Endodermal cell (in vitro differentiated cells): ENCODE data around the gene ZBED1. TPM values are rescaled to one million over a fixed set of nuclear protein-coding genes. Genes with fewer than 3 reads are reported as not detected.

Experiments
- DNase-seq: peaks from one replicate; pipeline ENCODE4 v3.0.0-alpha.2; 2017
- H3K27ac ChIP-seq: 2 replicates; pipeline ENCODE4 v1.5.1; 2013; ENCODE audit warnings: mild to moderate bottlenecking, low read depth, low read length, moderate library complexity
- H3K27me3 ChIP-seq: 2 replicates; pipeline ENCODE4 v1.6.1; 2013; ENCODE audit warnings: mild to moderate bottlenecking, low read length, moderate library complexity; ENCODE audit not compliant: insufficient read depth, control insufficient read depth, poor library complexity, severe bottlenecking
- H3K36me3 ChIP-seq: 2 replicates; pipeline ENCODE4 v1.7.0; 2013; ENCODE audit warnings: mild to moderate bottlenecking, low read length, moderate library complexity; ENCODE audit not compliant: control insufficient read depth, insufficient read depth
- H3K4me1 ChIP-seq: one replicate; pipeline ENCODE4 v1.7.0; 2013; ENCODE audit warnings: low read length; ENCODE audit not compliant: control insufficient read depth, insufficient read depth
- H3K4me3 ChIP-seq: 2 replicates; pipeline ENCODE4 v1.5.1; 2013; ENCODE audit warnings: mild to moderate bottlenecking, low read length, moderate library complexity
- H3K9ac ChIP-seq: 2 replicates; pipeline ENCODE4 v1.6.1; 2013; ENCODE audit warnings: mild to moderate bottlenecking, low read length, moderate library complexity; ENCODE audit not compliant: poor library complexity, severe bottlenecking; ENCODE audit errors: extremely low read depth
- H3K9me3 ChIP-seq: 2 replicates; pipeline ENCODE4 v1.6.1; 2013; ENCODE audit warnings: mild to moderate bottlenecking, low read length, moderate library complexity; ENCODE audit not compliant: control insufficient read depth
- H3K27ac Mint-ChIP-seq: 2 replicates; pipeline ENCODE4 v1.8.0; 2020; ENCODE audit warnings: mixed read lengths
- H3K27me3 Mint-ChIP-seq: 2 replicates; pipeline ENCODE4 v1.8.0; 2021; ENCODE audit warnings: mild to moderate bottlenecking, mixed read lengths; ENCODE audit not compliant: insufficient read depth
- H3K36me3 Mint-ChIP-seq: 2 replicates; pipeline ENCODE4 v1.8.0; 2020; ENCODE audit warnings: low read depth, mixed read lengths
- H3K4me1 Mint-ChIP-seq: 2 replicates; pipeline ENCODE4 v1.8.0; 2020; ENCODE audit warnings: mixed read lengths
- H3K4me3 Mint-ChIP-seq: 2 replicates; pipeline ENCODE4 v1.8.0; 2020; ENCODE audit warnings: mild to moderate bottlenecking, moderate library complexity, mixed read lengths
- H3K9me3 Mint-ChIP-seq: 2 replicates; pipeline ENCODE4 v1.8.0; 2020; ENCODE audit warnings: mild to moderate bottlenecking, mixed read lengths
- CTCF ChIP-seq: fragments of 200-600 bp; sonication (generic); conservative IDR thresholded peaks from 2 replicates; pipeline ENCODE4 v1.5.0; 2021; ENCODE audit warnings: antibody characterized with exemption, mild to moderate bottlenecking
- WGBS, 2 experiments: methylation state at CpG; one replicate each; pipeline versions ENCODE4 v1.1.5 to v1.1.7; 2013; ENCODE audit warnings: missing lambda C conversion rate in 2 of 2, mixed read lengths in 1 of 2; ENCODE audit not compliant: insufficient coverage in 1 of 2, insufficient read length in 1 of 2; 5-methylcytosine and 5-hydroxymethylcytosine counted together
- total RNA-seq, 2 donors: library from RNA; stranded (reverse); fragmentation: NEBNext Ultra II Directional in 1 of 2; extraction: Animal tissue kit (Norgen Biotek cat#: 25700) in 1 of 2; gene quantifications; 2 replicates in 1 of 2; 3 replicates in 1 of 2; pipeline ENCODE4 v1.2.1, GENCODE V29; 2021

Gene ZBED1
- total RNA-seq, 2 donors from 2014 or later, result 55.8 to 71.9 TPM

- H3K9me3 Mint-ChIP-seq, result peaks cover 42% of the 10 kb centered on the region
- peaks cover 18% of the 10 kb centered on the region for H3K36me3 Mint-ChIP-seq
- H3K27me3 Mint-ChIP-seq, result peaks cover 4% of the 10 kb centered on the region
- no peak overlapping the region for H3K9ac ChIP-seq
- no peak overlapping the region for H3K4me3 Mint-ChIP-seq
- no peak for DNase-seq
- no peaks in the 10 kb centered on the region for H3K4me1 Mint-ChIP-seq
- no peak overlapping the region for H3K27ac ChIP-seq
- H3K27me3 ChIP-seq, result no peaks in the 10 kb centered on the region
- H3K9me3 ChIP-seq, result peaks cover 26% of the 10 kb centered on the region
- no peaks in the 10 kb centered on the region for H3K4me1 ChIP-seq
- TF ChIP-seq CTCF, result no peak
- 86 to 93% methylated on average over 3 of the region's 7 CpGs for WGBS, 2 experiments
- H3K36me3 ChIP-seq, result no peaks in the 10 kb centered on the region
- no peak overlapping the region for H3K27ac Mint-ChIP-seq
- H3K4me3 ChIP-seq, result no peak overlapping the region
Observed at GRCh38 chrX:2542826-2543521, 42.2 kb upstream of the ZBED1 start.

GRCh38 chrX:2541603-2542002 lies 40.8 kb upstream of the ZBED1 start:
- H3K27me3 ChIP-seq, result no peaks in the 10 kb centered on the region
- H3K9me3 ChIP-seq, result peaks cover 20% of the 10 kb centered on the region
- H3K4me3 Mint-ChIP-seq, result no peak overlapping the region
- no peak overlapping the region for H3K4me3 ChIP-seq
- H3K27ac ChIP-seq, result no peak overlapping the region
- peaks cover 18% of the 10 kb centered on the region for H3K36me3 Mint-ChIP-seq
- no peak overlapping the region for H3K9ac ChIP-seq
- 80 to 92% methylated on average over 3 to 8 of the region's 8 CpGs for WGBS, 2 experiments
- TF ChIP-seq CTCF, result no peak
- DNase-seq, result no peak
- no peaks in the 10 kb centered on the region for H3K36me3 ChIP-seq
- H3K27me3 Mint-ChIP-seq, result peaks cover 4% of the 10 kb centered on the region
- H3K27ac Mint-ChIP-seq, result no peak overlapping the region
- no peaks in the 10 kb centered on the region for H3K4me1 Mint-ChIP-seq
- H3K4me1 ChIP-seq, result no peaks in the 10 kb centered on the region
- peaks cover 34% of the 10 kb centered on the region for H3K9me3 Mint-ChIP-seq

- Mint-ChIP-seq H3K27ac (no peak overlapping the region), H3K4me1 (no peaks in the 10 kb centered on the region), H3K4me3 (no peak overlapping the region), H3K9me3 (peaks cover 23% of the 10 kb centered on the region), H3K36me3 (peaks cover 8% of the 10 kb centered on the region), H3K27me3 (no peaks in the 10 kb centered on the region)
- Histone ChIP-seq H3K4me3 (no peak overlapping the region), H3K27ac (no peak overlapping the region), H3K27me3 (no peaks in the 10 kb centered on the region), H3K36me3 (no peaks in the 10 kb centered on the region), H3K4me1 (no peaks in the 10 kb centered on the region), H3K9me3 (peaks cover 9% of the 10 kb centered on the region), H3K9ac (no peak overlapping the region)
- no peak for TF ChIP-seq CTCF
- no peak for DNase-seq
- 86 to 96% methylated on average over 7 to 12 of the region's 12 CpGs for WGBS, 2 experiments
Observed at GRCh38 chrX:2540426-2540947, 39.7 kb upstream of the ZBED1 start.
